SU-DHL-6 (cell line): ENCODE results near the gene EML1.

Experiments used
- CTCF ChIP-seq: fragments of 200-600 bp; sonication (generic); IDR thresholded peaks from one replicate; pipeline ENCODE4 v1.5.1; 2017; ENCODE audit warnings: antibody characterized with exemption, mild to moderate bottlenecking, low read length, moderate library complexity; ENCODE audit not compliant: insufficient read depth, poor library complexity, severe bottlenecking
- EZH2phosphoT487 ChIP-seq: fragments of 200-600 bp; sonication (generic), shearing (Covaris generic); conservative IDR thresholded peaks from 2 replicates; pipeline ENCODE4 v1.6.1; 2018; ENCODE audit warnings: mild to moderate bottlenecking, antibody characterized with exemption, low read length, moderate library complexity, mixed read lengths

DNA sequence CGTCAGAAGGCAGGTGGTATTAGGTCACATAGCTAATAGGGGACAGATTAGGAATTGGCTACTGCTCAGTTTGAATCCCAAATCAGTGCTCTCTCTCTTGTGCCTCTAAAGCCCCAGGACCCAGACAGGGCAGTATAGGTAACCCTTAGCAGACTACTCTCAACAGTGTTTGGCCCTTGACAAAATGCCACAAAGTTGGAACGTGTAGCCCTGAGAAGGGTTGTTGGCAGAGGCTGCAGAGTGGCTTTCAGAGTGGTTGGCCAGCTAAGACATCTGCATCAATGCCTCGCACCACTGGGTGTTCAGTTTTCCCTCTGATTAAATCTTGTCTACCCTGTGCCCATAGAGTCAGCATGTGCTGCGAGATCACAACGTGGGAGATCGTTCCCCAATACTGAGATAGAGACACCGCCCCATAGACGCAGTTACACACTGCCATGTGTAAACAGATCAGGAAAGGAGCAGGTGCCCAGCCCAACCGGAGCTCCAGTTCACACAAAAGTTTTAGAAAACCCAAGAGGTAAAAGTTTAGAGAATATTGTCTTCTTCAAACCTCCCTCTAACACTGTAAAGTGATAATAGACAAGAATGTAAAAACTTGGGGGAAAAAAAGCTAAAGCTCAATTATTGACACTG lies 48.3 kb downstream of the EML1 start:
- TF ChIP-seq CTCF (no peak), EZH2phosphoT487 (no peak)
